Small intestine (tissue), 7 donors: Measurements from ENCODE around the gene SERINC2. TPM values are rescaled to one million over a fixed set of nuclear protein-coding genes. Genes with fewer than 3 reads are reported as not detected.

Source experiments
- DNase-seq, 2 donors: peaks; one replicate each; pipeline versions ENCODE4 v3.0.0 to v3.0.0-alpha.2; 2013
- FAIRE-seq: peaks from 2 replicates; lab custom pipeline; 2012; peaks lifted over from hg19 to GRCh38; lab: Jason Lieb, UNC
- H3K27ac ChIP-seq, 3 donors: one replicate each; pipeline ENCODE4 v1.5.1; 2013; ENCODE audit warnings: low read length in 2 of 3, mild to moderate bottlenecking in 2 of 3, control low read depth in 1 of 3, inconsistent platforms in 1 of 3, low read depth in 1 of 3, moderate library complexity in 1 of 3
- H3K27me3 ChIP-seq, 3 donors: one replicate each; pipeline ENCODE4 v1.6.1; 2013; ENCODE audit warnings: low read length in 3 of 3, inconsistent platforms in 1 of 3; ENCODE audit not compliant: control insufficient read depth in 3 of 3, insufficient read depth in 3 of 3
- H3K36me3 ChIP-seq, 3 donors: one replicate each; pipeline ENCODE4 v1.6.1; 2013; ENCODE audit warnings: low read length in 3 of 3, inconsistent platforms in 1 of 3, low read depth in 1 of 3, mild to moderate bottlenecking in 1 of 3, moderate library complexity in 1 of 3; ENCODE audit not compliant: control insufficient read depth in 3 of 3, insufficient read depth in 2 of 3
- H3K4me1 ChIP-seq, 3 donors: one replicate each; pipeline ENCODE4 v1.6.1; 2013; ENCODE audit warnings: low read length in 2 of 3, inconsistent platforms in 1 of 3, low read depth in 1 of 3, mild to moderate bottlenecking in 1 of 3, moderate library complexity in 1 of 3; ENCODE audit not compliant: control insufficient read depth in 3 of 3, insufficient read depth in 2 of 3
- H3K4me3 ChIP-seq, 3 donors: one replicate each; pipeline ENCODE4 v1.5.1; 2013; ENCODE audit warnings: low read length in 3 of 3, control low read depth in 1 of 3, inconsistent platforms in 1 of 3, low read depth in 1 of 3, mild to moderate bottlenecking in 1 of 3, moderate library complexity in 1 of 3
- H3K9me3 ChIP-seq, 2 donors: one replicate each; pipeline ENCODE4 v1.6.1; 2013; ENCODE audit warnings: low read depth in 1 of 2, low read length in 1 of 2; ENCODE audit not compliant: control insufficient read depth in 2 of 2, insufficient read depth in 1 of 2
- WGBS, 3 donors: extraction: QIAGEN DNeasy Blood & Tissue Kit; methylation state at CpG; one replicate each; pipeline ENCODE4 v1.1.7; 2013; 5-methylcytosine and 5-hydroxymethylcytosine counted together
- polyA plus RNA-seq, 4 donors: library from polyadenylated mRNA; stranded (reverse) in 3 of 4; unstranded in 1 of 4; fragments of 200-250 nt in 3 of 4; fragments of 120-200 nt in 1 of 4; gene quantifications; one replicate each; pipeline versions ENCODE4 v1.2.1 to v1.2.3, GENCODE V29; 2013
- donor health status: healthy with polysubstance abuse.
- donor health status: control.
- donor health status: control.
- donor health status: Bipolar disorder and iron deficiency.
- donor health status: healthy.

SERINC2 gene
- polyA plus RNA-seq, 4 donors = 54.7 to 179 (median 102) TPM

- DNase-seq (peak in 1 of 2 donors; percentile 75), FAIRE-seq (no peak)
- no peaks in the 10 kb centered on the region for H3K9me3 ChIP-seq
- H3K4me1 ChIP-seq = peaks cover 4 to 76% (median 11%) of the 10 kb centered on the region in 3 donors
- peak overlapping the region in 2 of 3 donors; percentile 69 to 97 for H3K27ac ChIP-seq
- WGBS, 3 donors = 35 to 65% (median 54%) methylated on average over 3 of the region's 3 CpGs
- H3K36me3 ChIP-seq = peaks cover 0 to 19% (median 2%) of the 10 kb centered on the region in 3 donors
- no peaks in the 10 kb centered on the region for H3K27me3 ChIP-seq
- H3K4me3 ChIP-seq = no peak overlapping the region
Measured at GRCh38 chr1:31372051-31372450, 41.0 kb upstream of the SERINC2 start.

- no peak for DNase-seq
- H3K4me3 ChIP-seq = peak overlapping the region in 1 of 3 donors; percentile 37
- no peaks in the 10 kb centered on the region for H3K27me3 ChIP-seq
- H3K36me3 ChIP-seq = peaks cover 0 to 12% (median 0%) of the 10 kb centered on the region in 3 donors
- peak overlapping the region in 1 of 3 donors; percentile 97 for H3K27ac ChIP-seq
- H3K9me3 ChIP-seq = no peaks in the 10 kb centered on the region
- FAIRE-seq = no peak
- 57 to 78% (median 73%) methylated on average over 10 of the region's 10 CpGs for WGBS, 3 donors
- H3K4me1 ChIP-seq = peaks cover 6 to 82% (median 11%) of the 10 kb centered on the region in 3 donors
Measured at GRCh38 chr1:31372751-31373055, 40.3 kb upstream of the SERINC2 start.

GRCh38 chr1:31373056-31373896, 39.7 kb upstream of the SERINC2 start, which contains the start of gene FABP3:
TSS of gene FABP3 (minus strand) at chr1:31373076. CDS start at chr1:31373014, 62 bp downstream.
- H3K4me3 ChIP-seq = peak within 1 kb of the TSS in 2 of 3 donors; percentile 10 to 37
- no peaks in the 10 kb centered on the region for H3K27me3 ChIP-seq
- H3K9me3 ChIP-seq = no peaks in the 10 kb centered on the region
- peak within 1 kb of the TSS; percentile 17 to 97 (median 73) for H3K27ac ChIP-seq
- DNase-seq (peak; percentile 76 to 91), FAIRE-seq (no peak)
- peaks cover 0 to 7% (median 0%) of the 10 kb centered on the region in 3 donors for H3K36me3 ChIP-seq
- 7 to 21% (median 15%) methylated on average over 44 of the region's 44 CpGs for WGBS, 3 donors
- H3K4me1 ChIP-seq = peaks cover 6 to 85% (median 11%) of the 10 kb centered on the region in 3 donors

- peak overlapping the region in 1 of 3 donors; percentile 37 for H3K4me3 ChIP-seq
- peaks cover 6 to 81% (median 11%) of the 10 kb centered on the region in 3 donors for H3K4me1 ChIP-seq
- 28 to 39% (median 29%) methylated on average over 11 of the region's 11 CpGs for WGBS, 3 donors
- no peaks in the 10 kb centered on the region for H3K9me3 ChIP-seq
- FAIRE-seq (no peak), DNase-seq (no peak)
- peak overlapping the region in 1 of 3 donors; percentile 97 for H3K27ac ChIP-seq
- peaks cover 0 to under 1% (median 0%) of the 10 kb centered on the region in 3 donors for H3K36me3 ChIP-seq
- no peaks in the 10 kb centered on the region for H3K27me3 ChIP-seq
Measured at GRCh38 chr1:31373897-31374486, 39.0 kb upstream of the SERINC2 start.

- Histone ChIP-seq H3K4me3 (no peak overlapping the region), H3K36me3 (no peaks in the 10 kb centered on the region), H3K27ac (peak overlapping the region in 1 of 3 donors; percentile 97), H3K4me1 (peaks cover 6 to 78% (median 11%) of the 10 kb centered on the region in 3 donors), H3K9me3 (no peaks in the 10 kb centered on the region), H3K27me3 (no peaks in the 10 kb centered on the region)
- FAIRE-seq = no peak
- DNase-seq = peak in 1 of 2 donors; percentile 35
- WGBS, 3 donors = 73 to 75% (median 73%) methylated on average over 7 of the region's 7 CpGs
Measured at GRCh38 chr1:31374511-31375196, 38.4 kb upstream of the SERINC2 start.

- Histone ChIP-seq H3K36me3 (peaks cover 0 to 3% (median 0%) of the 10 kb centered on the region in 3 donors), H3K27me3 (no peaks in the 10 kb centered on the region), H3K4me3 (no peak overlapping the region), H3K4me1 (peaks cover 2 to 62% (median 6%) of the 10 kb centered on the region in 3 donors), H3K27ac (peak overlapping the region in 1 of 3 donors; percentile 31), H3K9me3 (no peaks in the 10 kb centered on the region)
- 57 to 62% (median 57%) methylated on average over 8 of the region's 8 CpGs for WGBS, 3 donors
- DNase-seq = peak in 1 of 2 donors; percentile 38
- FAIRE-seq = no peak
Measured at GRCh38 chr1:31376375-31377134, 36.5 kb upstream of the SERINC2 start.

- H3K9me3 ChIP-seq = no peaks in the 10 kb centered on the region
- no peak for FAIRE-seq
- no peak overlapping the region for H3K4me3 ChIP-seq
- WGBS, 3 donors = 39 to 69% (median 39%) methylated on average over 3 of the region's 3 CpGs
- no peak for DNase-seq
- H3K36me3 ChIP-seq = peaks cover 0 to 3% (median 0%) of the 10 kb centered on the region in 3 donors
- peaks cover 2 to 59% (median 5%) of the 10 kb centered on the region in 3 donors for H3K4me1 ChIP-seq
- no peaks in the 10 kb centered on the region for H3K27me3 ChIP-seq
- no peak overlapping the region for H3K27ac ChIP-seq
Measured at GRCh38 chr1:31377364-31377863, 35.6 kb upstream of the SERINC2 start.
